Measurements from ENCODE around the gene REXO1. TPM values are rescaled to one million over a fixed set of nuclear protein-coding genes. Genes with fewer than 3 reads are reported as not detected.

The REXO1 gene
- total RNA-seq, 1 donor from 2014 or later = 5.7 TPM

- no peak overlapping the region for H3K4me3 ChIP-seq (ENCODE audit: low read length in 3 of 3)
- no peak overlapping the region for H3K9ac ChIP-seq (ENCODE audit: low read depth in 1 of 3, low read length in 3 of 3)
- peaks cover 0 to 11% (median 10%) of the 10 kb centered on the region in 3 donors for H3K36me3 ChIP-seq (ENCODE audit: control insufficient read depth in 3 of 3, insufficient read depth in 3 of 3, low read length in 3 of 3)
- no peaks in the 10 kb centered on the region for H3K9me3 ChIP-seq (ENCODE audit: control insufficient read depth in 3 of 3, low read length in 3 of 3)
- no peak overlapping the region for H3K27ac ChIP-seq (ENCODE audit: low read depth, low read length)
- H3K27me3 ChIP-seq (ENCODE audit: control insufficient read depth in 3 of 3, insufficient read depth in 3 of 3, low read length in 3 of 3) = no peaks in the 10 kb centered on the region
- H3K4me1 ChIP-seq (ENCODE audit: control insufficient read depth in 3 of 3, insufficient read depth in 3 of 3, low read length in 3 of 3) = peaks cover 0 to 8% (median 6%) of the 10 kb centered on the region in 3 donors
These were observed 16.1 kb downstream of the REXO1 start for GRCh38 chr19:1832046-1832663.

GRCh38 chr19:1830978-1831377 lies 17.3 kb downstream of the REXO1 start:
- H3K4me1 ChIP-seq (ENCODE audit: control insufficient read depth in 3 of 3, insufficient read depth in 3 of 3, low read length in 3 of 3) = peaks cover under 1 to 9% (median 9%) of the 10 kb centered on the region in 3 donors
- H3K27me3 ChIP-seq (ENCODE audit: control insufficient read depth in 3 of 3, insufficient read depth in 3 of 3, low read length in 3 of 3) = no peaks in the 10 kb centered on the region
- peaks cover 3 to 11% (median 10%) of the 10 kb centered on the region in 3 donors for H3K36me3 ChIP-seq (ENCODE audit: control insufficient read depth in 3 of 3, insufficient read depth in 3 of 3, low read length in 3 of 3)
- no peaks in the 10 kb centered on the region for H3K9me3 ChIP-seq (ENCODE audit: control insufficient read depth in 3 of 3, low read length in 3 of 3)
- peak overlapping the region in 1 of 3 donors; percentile 25 for H3K9ac ChIP-seq (ENCODE audit: low read depth in 1 of 3, low read length in 3 of 3)
- no peak overlapping the region for H3K4me3 ChIP-seq (ENCODE audit: low read length in 3 of 3)
- H3K27ac ChIP-seq (ENCODE audit: low read depth, low read length) = no peak overlapping the region

- Histone ChIP-seq H3K4me1 (ENCODE audit: control insufficient read depth in 3 of 3, insufficient read depth in 3 of 3, low read length in 3 of 3) (peaks cover 4 to 13% (median 11%) of the 10 kb centered on the region in 3 donors), H3K4me3 (ENCODE audit: low read length in 3 of 3) (no peak overlapping the region), H3K9me3 (ENCODE audit: control insufficient read depth in 3 of 3, low read length in 3 of 3) (no peaks in the 10 kb centered on the region), H3K27me3 (ENCODE audit: control insufficient read depth in 3 of 3, insufficient read depth in 3 of 3, low read length in 3 of 3) (no peaks in the 10 kb centered on the region), H3K27ac (ENCODE audit: low read depth, low read length) (no peak overlapping the region), H3K9ac (ENCODE audit: low read depth in 1 of 3, low read length in 3 of 3) (no peak overlapping the region), H3K36me3 (ENCODE audit: control insufficient read depth in 3 of 3, insufficient read depth in 3 of 3, low read length in 3 of 3) (peaks cover 3 to 11% (median 10%) of the 10 kb centered on the region in 3 donors)
These were observed 17.7 kb downstream of the REXO1 start for GRCh38 chr19:1830568-1830967.

GRCh38 chr19:1829958-1830357 lies 18.3 kb downstream of the REXO1 start:
- Histone ChIP-seq H3K36me3 (ENCODE audit: control insufficient read depth in 3 of 3, insufficient read depth in 3 of 3, low read length in 3 of 3) (peaks cover 3 to 11% (median 10%) of the 10 kb centered on the region in 3 donors), H3K27me3 (ENCODE audit: control insufficient read depth in 3 of 3, insufficient read depth in 3 of 3, low read length in 3 of 3) (no peaks in the 10 kb centered on the region), H3K4me3 (ENCODE audit: low read length in 3 of 3) (no peak overlapping the region), H3K9ac (ENCODE audit: low read depth in 1 of 3, low read length in 3 of 3) (no peak overlapping the region), H3K4me1 (ENCODE audit: control insufficient read depth in 3 of 3, insufficient read depth in 3 of 3, low read length in 3 of 3) (peaks cover 4 to 13% (median 11%) of the 10 kb centered on the region in 3 donors), H3K27ac (ENCODE audit: low read depth, low read length) (no peak overlapping the region), H3K9me3 (ENCODE audit: control insufficient read depth in 3 of 3, low read length in 3 of 3) (no peaks in the 10 kb centered on the region)

GRCh38 chr19:1828279-1829238 lies 19.7 kb downstream of the REXO1 start:
- H3K4me3 ChIP-seq (ENCODE audit: low read length in 3 of 3) = no peak overlapping the region

GRCh38 chr19:1827566-1828278 lies 20.6 kb downstream of the REXO1 start:
- H3K4me3 ChIP-seq (ENCODE audit: low read length in 3 of 3) = no peak overlapping the region
- H3K36me3 ChIP-seq (ENCODE audit: control insufficient read depth in 3 of 3, insufficient read depth in 3 of 3, low read length in 3 of 3) = peaks cover 14 to 24% (median 23%) of the 10 kb centered on the region in 3 donors
- H3K27ac ChIP-seq (ENCODE audit: low read depth, low read length) = no peak overlapping the region
- H3K9ac ChIP-seq (ENCODE audit: low read depth in 1 of 3, low read length in 3 of 3) = no peak overlapping the region
- H3K9me3 ChIP-seq (ENCODE audit: control insufficient read depth in 3 of 3, low read length in 3 of 3) = no peaks in the 10 kb centered on the region
- no peaks in the 10 kb centered on the region for H3K27me3 ChIP-seq (ENCODE audit: control insufficient read depth in 3 of 3, insufficient read depth in 3 of 3, low read length in 3 of 3)
- peaks cover 4 to 10% (median 8%) of the 10 kb centered on the region in 3 donors for H3K4me1 ChIP-seq (ENCODE audit: control insufficient read depth in 3 of 3, insufficient read depth in 3 of 3, low read length in 3 of 3)

More at GRCh38 chr19:1828279-1829238, 19.7 kb downstream of the REXO1 start:
- peaks cover 4 to 13% (median 8%) of the 10 kb centered on the region in 3 donors for H3K4me1 ChIP-seq (ENCODE audit: control insufficient read depth in 3 of 3, insufficient read depth in 3 of 3, low read length in 3 of 3)
- no peak overlapping the region for H3K27ac ChIP-seq (ENCODE audit: low read depth, low read length)
- H3K9me3 ChIP-seq (ENCODE audit: control insufficient read depth in 3 of 3, low read length in 3 of 3) = no peaks in the 10 kb centered on the region
- H3K27me3 ChIP-seq (ENCODE audit: control insufficient read depth in 3 of 3, insufficient read depth in 3 of 3, low read length in 3 of 3) = no peaks in the 10 kb centered on the region
- H3K36me3 ChIP-seq (ENCODE audit: control insufficient read depth in 3 of 3, insufficient read depth in 3 of 3, low read length in 3 of 3) = peaks cover 9 to 20% (median 17%) of the 10 kb centered on the region in 3 donors
- no peak overlapping the region for H3K9ac ChIP-seq (ENCODE audit: low read depth in 1 of 3, low read length in 3 of 3)

GRCh38 chr19:1826557-1827521 lies 21.4 kb downstream of the REXO1 start:
- H3K36me3 ChIP-seq (ENCODE audit: control insufficient read depth in 3 of 3, insufficient read depth in 3 of 3, low read length in 3 of 3) = peaks cover 22 to 32% (median 23%) of the 10 kb centered on the region in 3 donors
- no peak overlapping the region for H3K27ac ChIP-seq (ENCODE audit: low read depth, low read length)
- peaks cover 4 to 10% (median 8%) of the 10 kb centered on the region in 3 donors for H3K4me1 ChIP-seq (ENCODE audit: control insufficient read depth in 3 of 3, insufficient read depth in 3 of 3, low read length in 3 of 3)
- H3K4me3 ChIP-seq (ENCODE audit: low read length in 3 of 3) = no peak overlapping the region
- no peaks in the 10 kb centered on the region for H3K27me3 ChIP-seq (ENCODE audit: control insufficient read depth in 3 of 3, insufficient read depth in 3 of 3, low read length in 3 of 3)
- H3K9me3 ChIP-seq (ENCODE audit: control insufficient read depth in 3 of 3, low read length in 3 of 3) = no peaks in the 10 kb centered on the region
- no peak overlapping the region for H3K9ac ChIP-seq (ENCODE audit: low read depth in 1 of 3, low read length in 3 of 3)

- Histone ChIP-seq H3K27ac (ENCODE audit: low read depth, low read length) (no peak overlapping the region), H3K4me3 (ENCODE audit: low read length in 3 of 3) (no peak overlapping the region), H3K27me3 (ENCODE audit: control insufficient read depth in 3 of 3, insufficient read depth in 3 of 3, low read length in 3 of 3) (no peaks in the 10 kb centered on the region), H3K9me3 (ENCODE audit: control insufficient read depth in 3 of 3, low read length in 3 of 3) (no peaks in the 10 kb centered on the region), H3K9ac (ENCODE audit: low read depth in 1 of 3, low read length in 3 of 3) (peak overlapping the region in 1 of 3 donors; percentile 40), H3K4me1 (ENCODE audit: control insufficient read depth in 3 of 3, insufficient read depth in 3 of 3, low read length in 3 of 3) (peaks cover 4 to 10% (median 8%) of the 10 kb centered on the region in 3 donors), H3K36me3 (ENCODE audit: control insufficient read depth in 3 of 3, insufficient read depth in 3 of 3, low read length in 3 of 3) (peaks cover 26 to 33% (median 27%) of the 10 kb centered on the region in 3 donors)
These were observed 22.2 kb downstream of the REXO1 start for GRCh38 chr19:1825909-1826556.
